ENCODE results near the gene CD276. TPM values are rescaled to one million over a fixed set of nuclear protein-coding genes. Genes with fewer than 3 reads are reported as not detected.

Gene CD276
- total RNA-seq, 2 experiments from 2014 or later = 3.7 TPM; not detected in 1

DNA sequence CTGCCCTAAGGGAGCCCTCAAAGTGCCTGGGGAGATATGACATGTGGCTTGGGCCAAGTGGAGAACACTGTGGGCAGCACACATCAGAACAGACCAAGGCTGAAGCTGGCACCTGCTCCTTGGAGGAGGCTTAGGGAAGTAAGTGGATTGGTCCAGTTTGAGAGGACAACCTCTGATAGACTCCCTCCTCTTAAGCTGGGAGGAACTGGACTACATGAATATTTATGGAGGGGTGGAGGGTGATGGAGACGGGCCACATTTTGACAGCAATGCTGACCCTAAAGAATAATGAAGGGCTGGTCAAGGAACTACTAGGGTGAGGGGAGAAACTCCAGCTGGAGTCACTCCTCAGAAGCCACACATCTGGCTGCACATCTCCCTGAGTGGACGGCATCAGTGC is 6.5 kb upstream of the CD276 start:
- no peak for ATAC-seq
- Mint-ChIP-seq H3K9me3 (ENCODE audit: low read depth) (no peaks in the 10 kb centered on the region), H3K27me3 (peaks cover 52% of the 10 kb centered on the region), H3K4me1 (peaks cover 28% of the 10 kb centered on the region), H3K27ac (no peak overlapping the region), H3K36me3 (no peaks in the 10 kb centered on the region), H3K4me3 (no peak overlapping the region)
- CTCF ChIA-PET = interaction anchor here (0.6 to 5.0 kb wide), 14 partner anchors 9 to 284 kb away, joined by 3 to 137 read pairs (median 4); no protein-coding TSS in a partner anchor
- no peak for DNase-seq

DNA sequence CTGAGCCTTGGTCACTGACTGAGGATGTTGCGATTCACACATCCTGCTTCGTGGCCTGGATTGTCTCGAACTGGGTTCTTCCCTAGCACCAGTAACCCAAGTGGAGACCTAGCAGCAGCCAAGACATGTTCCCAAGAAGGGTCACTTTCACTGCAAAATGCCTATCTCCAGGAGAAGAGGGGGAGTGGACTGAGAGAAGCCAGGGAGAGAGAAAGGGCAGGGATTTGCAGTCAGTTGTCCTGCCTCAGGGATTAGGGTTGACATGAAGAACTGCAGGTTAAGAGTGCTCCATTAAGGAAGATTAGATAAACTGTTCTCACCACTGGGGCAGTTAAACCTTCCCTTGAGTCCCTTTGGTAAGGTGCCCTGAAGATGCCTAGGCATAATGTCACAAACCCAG is 5.7 kb upstream of the CD276 start:
- Mint-ChIP-seq H3K27me3 (peaks cover 52% of the 10 kb centered on the region), H3K9me3 (ENCODE audit: low read depth) (no peaks in the 10 kb centered on the region), H3K27ac (no peak overlapping the region), H3K36me3 (no peaks in the 10 kb centered on the region), H3K4me1 (peaks cover 29% of the 10 kb centered on the region), H3K4me3 (no peak overlapping the region)
- DNase-seq (no peak), ATAC-seq (no peak)
- CTCF ChIA-PET = interaction anchor here (1.3 to 5.0 kb wide), 8 partner anchors 8 to 195 kb away, joined by 3 to 137 read pairs (median 14); no protein-coding TSS in a partner anchor

DNA sequence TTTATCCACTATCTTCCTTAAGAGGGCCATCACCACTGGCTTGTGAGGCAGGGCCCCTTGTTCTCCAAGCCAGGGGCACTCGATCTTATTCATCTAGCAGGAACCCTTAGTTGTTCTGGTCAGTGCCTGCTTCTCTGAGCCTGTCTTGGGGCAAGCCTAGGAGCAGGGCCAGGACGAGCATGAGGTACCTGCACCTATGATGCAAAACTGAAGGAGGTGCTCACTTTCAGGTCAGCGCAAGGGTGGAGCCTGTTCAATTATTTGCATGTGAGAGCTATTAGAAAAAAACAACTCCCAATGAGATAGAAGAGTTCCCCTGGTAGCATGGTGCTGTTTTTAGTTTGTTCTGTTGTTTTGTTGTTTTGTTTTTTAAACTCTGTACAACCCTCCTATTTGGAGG is 5.0 kb upstream of the CD276 start:
- DNase-seq (no peak), ATAC-seq (no peak)
- Mint-ChIP-seq H3K9me3 (ENCODE audit: low read depth) (no peaks in the 10 kb centered on the region), H3K36me3 (no peaks in the 10 kb centered on the region), H3K27me3 (peaks cover 51% of the 10 kb centered on the region), H3K4me3 (no peak overlapping the region), H3K27ac (no peak overlapping the region), H3K4me1 (peaks cover 25% of the 10 kb centered on the region)
- CTCF ChIA-PET = interaction anchor here (3.7 to 7.9 kb wide), 3 partner anchors 19 to 43 kb away, joined by 32 to 137 read pairs (median 52); no protein-coding TSS in a partner anchor

DNA sequence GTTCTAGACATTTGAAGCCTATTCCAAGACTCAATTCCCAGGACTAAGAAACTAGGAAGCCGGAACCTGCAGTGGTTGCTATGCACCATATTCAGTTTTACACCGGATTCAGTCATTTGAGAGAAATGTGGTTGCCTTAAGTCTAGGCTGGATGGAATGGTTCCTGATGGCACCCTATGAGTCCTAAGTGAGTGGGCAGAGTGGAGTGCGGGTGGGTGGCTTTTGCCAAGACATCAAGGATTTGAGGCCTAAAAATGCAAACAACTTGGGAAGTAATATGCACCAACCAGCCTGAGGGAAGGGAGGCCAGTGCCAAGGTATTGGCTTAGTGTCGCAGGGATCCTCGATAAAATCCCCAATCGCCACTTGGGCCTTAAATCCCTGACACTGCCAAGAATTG is 4.2 kb upstream of the CD276 start:
- peaks cover 49% of the 10 kb centered on the region for H3K27me3 Mint-ChIP-seq
- H3K9me3 Mint-ChIP-seq (ENCODE audit: low read depth) = no peaks in the 10 kb centered on the region
- DNase-seq = no peak
- peaks cover 21% of the 10 kb centered on the region for H3K4me1 Mint-ChIP-seq
- H3K4me3 Mint-ChIP-seq = no peak overlapping the region
- CTCF ChIA-PET = interaction anchor here (3.7 to 7.9 kb wide), 3 partner anchors 19 to 44 kb away, joined by 32 to 137 read pairs (median 52); no protein-coding TSS in a partner anchor
- H3K36me3 Mint-ChIP-seq = no peaks in the 10 kb centered on the region
- no peak for ATAC-seq
- H3K27ac Mint-ChIP-seq = no peak overlapping the region

DNA sequence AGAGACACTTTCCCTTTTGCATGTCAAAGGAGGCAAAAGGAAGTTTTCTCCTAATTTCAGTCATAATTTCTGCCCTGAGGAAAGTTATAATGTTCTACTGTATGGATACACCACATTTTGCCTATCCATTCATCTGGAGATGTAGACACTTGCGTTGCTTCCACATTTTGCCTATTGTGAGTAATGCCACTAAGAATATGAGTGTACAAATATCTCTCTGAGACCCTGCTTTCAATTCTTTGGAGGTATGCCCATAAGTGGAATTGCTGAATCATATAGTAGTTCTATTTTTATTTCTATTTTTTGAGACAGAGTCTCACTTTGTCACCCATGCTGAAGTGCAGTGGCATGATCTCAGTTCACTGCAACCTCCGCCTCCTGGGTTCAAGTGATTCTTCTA is 3.6 kb upstream of the CD276 start:
- DNase-seq = no peak
- CTCF ChIA-PET = interaction anchor here (5.0 to 7.9 kb wide), 2 partner anchors 18 to 44 kb away, joined by 52 to 137 read pairs; no protein-coding TSS in a partner anchor
- no peaks in the 10 kb centered on the region for H3K36me3 Mint-ChIP-seq
- peaks cover 21% of the 10 kb centered on the region for H3K4me1 Mint-ChIP-seq
- no peak for ATAC-seq
- no peaks in the 10 kb centered on the region for H3K9me3 Mint-ChIP-seq (ENCODE audit: low read depth)
- H3K4me3 Mint-ChIP-seq = no peak overlapping the region
- H3K27me3 Mint-ChIP-seq = peaks cover 55% of the 10 kb centered on the region
- H3K27ac Mint-ChIP-seq = no peak overlapping the region

DNA sequence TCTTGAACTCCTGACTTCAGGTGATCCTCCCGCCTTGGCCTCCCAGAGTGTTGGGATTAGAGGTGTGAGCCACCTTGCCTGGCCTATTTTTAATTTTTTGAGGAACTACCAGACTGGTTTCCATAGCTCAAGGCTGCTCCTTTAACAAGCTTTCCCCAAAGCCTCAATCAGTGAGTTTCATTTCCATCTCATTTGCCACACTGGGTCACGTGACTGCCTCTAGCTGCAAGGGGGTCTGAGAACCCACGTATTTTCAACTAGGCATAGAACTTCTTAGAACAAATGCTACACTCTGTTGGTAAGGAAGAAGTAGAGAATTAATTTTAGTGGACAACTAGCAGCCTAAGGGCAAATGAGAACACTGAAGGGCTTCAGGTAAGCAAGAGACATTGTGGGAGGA is 3.1 kb upstream of the CD276 start:
- Mint-ChIP-seq H3K27ac (no peak overlapping the region), H3K4me1 (peaks cover 21% of the 10 kb centered on the region), H3K9me3 (ENCODE audit: low read depth) (no peaks in the 10 kb centered on the region), H3K27me3 (peaks cover 60% of the 10 kb centered on the region), H3K36me3 (no peaks in the 10 kb centered on the region), H3K4me3 (no peak overlapping the region)
- DNase-seq (no peak), ATAC-seq (no peak)
- CTCF ChIA-PET = interaction anchor here (5.0 to 7.9 kb wide), 2 partner anchors 18 to 45 kb away, joined by 52 to 137 read pairs; no protein-coding TSS in a partner anchor

DNA sequence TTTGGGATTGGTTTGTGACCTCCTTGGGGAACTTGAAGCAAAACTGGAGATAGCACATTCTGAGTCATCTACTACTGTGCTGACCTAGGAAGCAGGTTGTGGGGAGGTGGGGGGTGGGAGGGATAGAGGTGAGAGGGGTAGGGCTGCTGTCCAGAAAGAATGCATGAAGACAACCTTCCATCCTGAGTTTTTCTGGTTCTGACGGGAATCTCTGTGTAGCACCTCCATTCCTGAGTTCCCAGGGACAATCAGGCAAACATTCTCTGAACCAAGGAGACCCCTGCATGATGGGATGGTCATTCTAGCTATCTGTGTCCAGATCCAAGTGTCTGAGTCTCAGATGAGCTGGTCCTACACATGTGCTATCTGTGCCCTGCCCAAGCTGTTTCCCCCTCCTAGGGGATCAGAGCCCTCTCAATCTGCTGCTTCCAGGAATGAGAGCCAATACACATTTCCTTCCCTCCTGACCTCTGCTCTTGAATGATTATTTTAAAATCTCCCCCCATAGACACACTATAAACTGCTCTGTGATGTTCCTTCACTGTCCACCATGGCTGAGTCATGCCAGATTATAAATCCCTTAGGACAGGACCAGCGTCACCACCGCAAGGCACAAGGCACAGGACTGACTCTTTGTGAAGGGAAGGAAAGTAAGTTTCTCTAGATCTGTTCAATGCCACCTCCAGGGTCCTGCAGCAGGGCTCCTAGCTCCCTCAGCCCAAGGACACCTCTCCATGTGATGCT is 2.2 kb upstream of the CD276 start:
- CTCF ChIA-PET = interaction anchor here (2.5 to 7.9 kb wide), 3 partner anchors 18 to 46 kb away, joined by 12 to 52 read pairs (median 20); no protein-coding TSS in a partner anchor
- H3K9me3 Mint-ChIP-seq (ENCODE audit: low read depth) = no peaks in the 10 kb centered on the region
- no peak for DNase-seq
- no peak for ATAC-seq
- H3K36me3 Mint-ChIP-seq = no peaks in the 10 kb centered on the region
- H3K4me3 Mint-ChIP-seq = no peak overlapping the region
- no peak overlapping the region for H3K27ac Mint-ChIP-seq
- H3K27me3 Mint-ChIP-seq = peaks cover 70% of the 10 kb centered on the region
- H3K4me1 Mint-ChIP-seq = peaks cover 21% of the 10 kb centered on the region

DNA sequence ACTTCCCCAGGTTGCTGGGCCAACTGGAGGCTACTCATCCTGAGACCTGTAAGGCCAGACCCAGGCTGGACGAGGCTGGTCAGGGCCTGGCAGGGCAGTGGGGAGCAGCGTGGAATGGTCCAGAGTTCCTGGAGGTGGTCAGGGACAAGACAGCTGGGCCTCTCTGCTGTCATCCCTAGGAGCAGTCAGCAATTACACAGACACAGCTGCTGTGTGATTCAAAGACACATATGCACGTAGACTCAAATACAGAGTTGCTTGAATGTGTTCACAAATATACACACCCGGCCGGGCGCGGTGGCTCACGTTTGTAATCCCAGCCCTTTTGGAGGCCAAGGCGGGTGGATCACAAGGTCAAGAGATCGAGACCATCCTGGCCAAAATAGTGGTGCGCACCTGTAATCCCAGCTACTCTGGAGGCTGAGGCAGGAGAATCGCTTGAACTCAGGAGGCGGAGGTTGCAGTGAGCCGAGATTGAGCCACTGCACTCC is 1.5 kb upstream of the CD276 start:
- Mint-ChIP-seq H3K9me3 (ENCODE audit: low read depth) (no peaks in the 10 kb centered on the region), H3K27me3 (peaks cover 75% of the 10 kb centered on the region), H3K36me3 (no peaks in the 10 kb centered on the region), H3K27ac (no peak overlapping the region), H3K4me3 (no peak overlapping the region), H3K4me1 (peaks cover 20% of the 10 kb centered on the region)
- DNase-seq (no peak), ATAC-seq (no peak)
- CTCF ChIA-PET = interaction anchor here (2.5 to 7.9 kb wide), 3 partner anchors 17 to 46 kb away, joined by 12 to 52 read pairs (median 20); no protein-coding TSS in a partner anchor

DNA sequence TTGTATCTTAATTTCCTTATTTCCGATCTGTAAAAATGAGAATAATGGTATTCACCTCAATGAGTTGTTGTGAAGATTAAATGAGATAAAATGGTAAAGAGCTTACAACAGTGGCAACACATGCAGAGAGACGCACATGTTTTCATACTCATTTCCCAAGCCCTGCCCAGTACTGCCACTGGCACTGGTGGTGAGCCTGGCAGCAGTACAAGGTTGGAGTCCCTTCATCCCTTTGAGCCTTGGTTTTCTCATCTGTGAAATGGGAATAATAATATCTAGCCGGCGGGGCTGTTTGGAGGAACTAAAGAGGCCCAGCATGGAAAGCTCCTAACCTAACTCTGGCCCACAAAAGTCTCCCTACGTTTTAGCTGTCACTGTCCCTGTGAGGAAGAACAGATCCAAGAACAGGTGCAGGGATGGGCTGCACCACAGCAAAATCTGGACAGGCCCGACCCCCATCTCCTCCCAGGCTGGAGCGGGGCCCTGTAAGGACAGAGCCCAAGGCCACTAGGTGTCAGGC is 866 bp upstream of the CD276 start:
- Mint-ChIP-seq H3K27me3 (peaks cover 78% of the 10 kb centered on the region), H3K36me3 (no peaks in the 10 kb centered on the region), H3K27ac (no peak overlapping the region), H3K9me3 (ENCODE audit: low read depth) (no peaks in the 10 kb centered on the region), H3K4me1 (peaks cover 13% of the 10 kb centered on the region), H3K4me3 (no peak overlapping the region)
- CTCF ChIA-PET = interaction anchor here (2.5 to 7.9 kb wide), 3 partner anchors 17 to 47 kb away, joined by 12 to 52 read pairs (median 20); no protein-coding TSS in a partner anchor
- ATAC-seq (no peak), DNase-seq (no peak)

DNA sequence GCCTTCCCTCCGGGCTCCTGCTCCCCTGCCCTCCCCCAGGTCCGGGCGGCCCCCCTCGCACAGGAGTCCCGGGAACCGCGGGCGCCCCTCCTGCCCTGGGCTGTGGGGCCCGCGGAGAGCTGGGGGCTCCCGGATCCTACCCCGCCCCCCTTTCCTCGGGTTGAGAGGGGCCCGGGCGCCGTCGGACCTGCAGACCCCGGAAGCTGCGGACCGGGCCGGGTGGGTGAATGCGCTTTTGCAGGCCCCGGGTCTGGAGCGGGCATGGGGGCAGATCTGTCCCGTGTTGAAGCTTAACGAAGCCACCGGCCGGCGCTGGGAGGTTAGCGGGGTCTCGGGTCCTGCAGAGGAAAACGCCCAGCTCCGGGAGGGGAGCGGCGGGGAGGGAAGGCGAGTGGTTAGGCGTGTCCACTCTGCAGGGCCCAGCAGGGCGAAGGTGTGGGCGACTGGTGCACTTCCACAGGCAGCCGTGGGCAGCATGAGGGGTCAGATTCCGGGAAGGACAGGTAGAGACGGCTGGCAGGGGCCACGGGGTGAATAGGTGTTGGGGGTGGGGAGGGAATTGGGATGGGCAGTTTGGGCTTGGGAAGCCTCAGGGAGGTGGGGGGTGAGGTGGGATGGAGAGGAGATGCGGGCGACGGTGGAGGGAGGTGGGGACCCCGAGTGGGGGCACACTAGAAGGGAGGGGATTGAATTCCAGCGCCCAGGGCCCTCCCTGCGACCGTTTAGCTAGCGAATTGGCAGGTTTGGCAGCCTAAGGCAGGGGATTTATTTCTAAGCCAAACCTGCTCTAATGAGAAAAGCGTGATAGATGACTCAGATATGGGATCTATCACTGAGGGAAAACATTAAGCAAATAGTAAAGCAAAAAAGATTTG is 635 bp downstream of the CD276 start:
- Mint-ChIP-seq H3K36me3 (no peaks in the 10 kb centered on the region), H3K27me3 (peaks cover 81% of the 10 kb centered on the region), H3K27ac (no peak overlapping the region), H3K9me3 (ENCODE audit: low read depth) (no peaks in the 10 kb centered on the region), H3K4me1 (peaks cover 9% of the 10 kb centered on the region), H3K4me3 (no peak overlapping the region)
- DNase-seq (peak; percentile 27), ATAC-seq (peak; percentile 31)
- CTCF ChIA-PET = interaction anchor here (1.4 to 7.9 kb wide), 7 partner anchors 7 to 125 kb away, joined by 4 to 52 read pairs (median 6); no protein-coding TSS in a partner anchor

DNA sequence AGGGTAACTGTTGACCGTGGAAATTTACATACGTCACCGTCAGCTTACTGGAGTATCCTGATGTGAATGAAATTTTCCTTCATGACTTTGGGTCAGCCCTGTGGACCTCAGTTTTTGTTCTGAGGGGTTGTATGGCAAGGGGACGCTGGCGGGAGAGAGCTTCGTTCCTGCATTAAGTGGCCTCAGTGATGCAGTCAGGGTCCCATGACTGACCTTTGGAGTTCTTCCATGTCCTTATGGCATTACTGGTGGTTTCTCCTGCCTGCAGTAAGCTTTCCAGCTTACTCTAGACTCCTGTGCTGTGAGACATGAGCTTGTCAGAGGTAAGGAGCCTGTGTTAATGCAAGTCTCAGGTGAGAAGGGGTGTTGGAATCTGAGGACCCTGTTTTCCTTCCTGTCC is 1.8 kb downstream of the CD276 start:
- H3K27me3 Mint-ChIP-seq = peaks cover 77% of the 10 kb centered on the region
- no peak overlapping the region for H3K27ac Mint-ChIP-seq
- H3K9me3 Mint-ChIP-seq (ENCODE audit: low read depth) = no peaks in the 10 kb centered on the region
- CTCF ChIA-PET = interaction anchor here (1.2 to 7.9 kb wide), 6 partner anchors 8 to 126 kb away, joined by 4 to 52 read pairs (median 10); no protein-coding TSS in a partner anchor
- H3K4me3 Mint-ChIP-seq = no peak overlapping the region
- DNase-seq (no peak), ATAC-seq (no peak)
- H3K36me3 Mint-ChIP-seq = no peaks in the 10 kb centered on the region
- H3K4me1 Mint-ChIP-seq = peaks cover 8% of the 10 kb centered on the region

DNA sequence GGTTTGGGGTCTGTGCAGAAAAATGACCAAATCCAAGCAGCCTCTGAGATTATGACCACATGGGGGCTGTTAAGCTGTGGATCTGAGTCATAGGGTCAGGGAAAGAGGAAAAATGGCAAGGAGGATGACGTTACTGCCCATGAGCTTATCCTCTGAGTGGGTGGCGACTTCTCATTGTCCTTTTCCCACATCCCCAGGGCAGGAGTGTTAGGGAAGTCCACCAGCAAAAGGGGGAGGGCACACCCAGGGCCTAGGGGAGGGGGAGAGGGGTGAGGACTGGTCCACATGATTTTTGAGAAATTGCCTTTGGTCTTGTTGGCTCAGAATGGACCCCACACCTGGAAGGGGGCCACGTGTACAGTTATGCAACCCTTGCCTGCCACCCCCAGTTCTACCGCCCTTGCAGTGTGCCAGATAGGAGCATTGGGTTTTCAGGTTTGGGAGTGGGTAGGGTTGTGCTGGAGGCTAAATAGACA is 2.6 kb downstream of the CD276 start:
- ATAC-seq (no peak), DNase-seq (no peak)
- Mint-ChIP-seq H3K9me3 (ENCODE audit: low read depth) (no peaks in the 10 kb centered on the region), H3K36me3 (no peaks in the 10 kb centered on the region), H3K27me3 (peaks cover 68% of the 10 kb centered on the region), H3K4me3 (no peak overlapping the region), H3K27ac (no peak overlapping the region), H3K4me1 (peaks cover 4% of the 10 kb centered on the region)
- CTCF ChIA-PET = interaction anchor here (1.2 to 7.9 kb wide), 5 partner anchors 9 to 127 kb away, joined by 4 to 52 read pairs (median 15); no protein-coding TSS in a partner anchor

All from activated CD8-positive, alpha-beta memory T cell treated with anti-CD3 and anti-CD28 coated beads, Interleukin-2, amount 10 ng/mL, durations not matched to agents 7 days and 5 days (primary cell).